D721Med (cell line): Measurements from ENCODE around the gene MAU2.
"Not testable (repeated sequence)": the region's sequence is repeated elsewhere in the genome, so short reads cannot be mapped to it uniquely, and the experiment has no call there.

ENCODE experiments used
- DNase-seq: peaks from one replicate; pipeline ENCODE4 v3.0.0; 2011; ENCODE audit warnings: low spot score; ENCODE audit not compliant: insufficient read length
- FAIRE-seq: peaks from 2 replicates; lab custom pipeline; 2011; peaks lifted over from hg19 to GRCh38; lab: Jason Lieb, UNC
- TF ChIP-seq, protein P1 (sequence below): IDR thresholded peaks from 2 replicates; pipeline ENCODE4 v1.5.1; 2012; ENCODE audit warnings: mild to moderate bottlenecking, control low read depth; ENCODE audit not compliant: insufficient read depth; ENCODE audit errors: missing control alignments

Gene MAU2

DNA sequence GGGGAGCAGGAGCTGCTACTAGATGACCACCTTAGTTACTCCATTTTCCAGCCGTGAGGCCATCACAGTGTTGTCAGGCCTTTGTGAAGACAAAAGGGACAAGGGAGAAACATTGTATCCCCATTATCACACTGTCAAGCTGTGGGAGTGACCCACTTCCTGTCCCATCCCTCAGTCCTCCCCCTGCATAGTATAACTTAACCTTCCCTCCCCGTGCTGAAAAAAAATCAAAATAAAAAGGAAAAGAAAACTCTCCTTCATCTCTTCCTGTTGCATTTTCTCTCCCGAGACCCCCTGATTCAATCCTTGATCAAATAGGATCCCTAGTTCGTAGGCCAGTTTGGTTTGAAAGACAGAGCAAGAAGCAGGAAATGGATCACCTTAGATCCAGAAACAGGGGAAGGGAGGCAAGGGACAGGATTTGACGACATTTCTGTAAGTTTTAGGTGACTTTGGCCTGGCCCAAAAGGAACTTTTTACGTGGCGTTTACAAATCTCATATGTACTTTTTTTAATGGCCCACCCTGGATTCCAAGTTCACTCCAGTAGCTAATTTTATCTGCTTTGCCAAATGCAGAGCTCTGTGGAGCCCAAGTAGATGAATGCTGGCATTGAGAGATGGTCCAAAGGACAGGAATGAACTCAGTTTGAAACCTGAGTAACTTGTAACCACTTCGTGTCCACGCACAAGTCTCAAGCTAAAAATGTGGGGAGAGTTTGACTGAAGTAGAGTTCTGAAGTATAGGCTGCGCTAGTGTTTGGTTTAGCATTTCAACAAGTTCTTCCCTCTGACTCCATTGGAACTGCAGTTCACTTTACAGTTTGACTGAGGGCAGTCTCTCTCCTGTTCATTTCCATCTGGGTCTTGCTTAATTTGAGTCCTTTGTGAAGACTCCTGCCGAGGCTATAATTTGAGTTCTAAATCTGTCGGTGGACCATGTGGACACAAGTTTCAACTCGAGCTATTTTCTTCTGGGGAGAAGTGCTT is 68.2 kb downstream of the MAU2 start:
- DNase-seq: no peak
- TF ChIP-seq, protein P1, sequence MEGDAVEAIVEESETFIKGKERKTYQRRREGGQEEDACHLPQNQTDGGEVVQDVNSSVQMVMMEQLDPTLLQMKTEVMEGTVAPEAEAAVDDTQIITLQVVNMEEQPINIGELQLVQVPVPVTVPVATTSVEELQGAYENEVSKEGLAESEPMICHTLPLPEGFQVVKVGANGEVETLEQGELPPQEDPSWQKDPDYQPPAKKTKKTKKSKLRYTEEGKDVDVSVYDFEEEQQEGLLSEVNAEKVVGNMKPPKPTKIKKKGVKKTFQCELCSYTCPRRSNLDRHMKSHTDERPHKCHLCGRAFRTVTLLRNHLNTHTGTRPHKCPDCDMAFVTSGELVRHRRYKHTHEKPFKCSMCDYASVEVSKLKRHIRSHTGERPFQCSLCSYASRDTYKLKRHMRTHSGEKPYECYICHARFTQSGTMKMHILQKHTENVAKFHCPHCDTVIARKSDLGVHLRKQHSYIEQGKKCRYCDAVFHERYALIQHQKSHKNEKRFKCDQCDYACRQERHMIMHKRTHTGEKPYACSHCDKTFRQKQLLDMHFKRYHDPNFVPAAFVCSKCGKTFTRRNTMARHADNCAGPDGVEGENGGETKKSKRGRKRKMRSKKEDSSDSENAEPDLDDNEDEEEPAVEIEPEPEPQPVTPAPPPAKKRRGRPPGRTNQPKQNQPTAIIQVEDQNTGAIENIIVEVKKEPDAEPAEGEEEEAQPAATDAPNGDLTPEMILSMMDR: no peak
- FAIRE-seq: no peak

GRCh38 chr19:19389683-19390082 is 69.1 kb downstream of the MAU2 start:
- not testable (repeated sequence) for DNase-seq, FAIRE-seq

- FAIRE-seq, DNase-seq: not testable (repeated sequence)
Observed at GRCh38 chr19:19394333-19394732, 73.7 kb downstream of the MAU2 start.

- DNase-seq (no peak), FAIRE-seq (no peak)
- TF ChIP-seq, protein P1: no peak
Observed at GRCh38 chr19:19399733-19400433, 79.3 kb downstream of the MAU2 start.

DNA sequence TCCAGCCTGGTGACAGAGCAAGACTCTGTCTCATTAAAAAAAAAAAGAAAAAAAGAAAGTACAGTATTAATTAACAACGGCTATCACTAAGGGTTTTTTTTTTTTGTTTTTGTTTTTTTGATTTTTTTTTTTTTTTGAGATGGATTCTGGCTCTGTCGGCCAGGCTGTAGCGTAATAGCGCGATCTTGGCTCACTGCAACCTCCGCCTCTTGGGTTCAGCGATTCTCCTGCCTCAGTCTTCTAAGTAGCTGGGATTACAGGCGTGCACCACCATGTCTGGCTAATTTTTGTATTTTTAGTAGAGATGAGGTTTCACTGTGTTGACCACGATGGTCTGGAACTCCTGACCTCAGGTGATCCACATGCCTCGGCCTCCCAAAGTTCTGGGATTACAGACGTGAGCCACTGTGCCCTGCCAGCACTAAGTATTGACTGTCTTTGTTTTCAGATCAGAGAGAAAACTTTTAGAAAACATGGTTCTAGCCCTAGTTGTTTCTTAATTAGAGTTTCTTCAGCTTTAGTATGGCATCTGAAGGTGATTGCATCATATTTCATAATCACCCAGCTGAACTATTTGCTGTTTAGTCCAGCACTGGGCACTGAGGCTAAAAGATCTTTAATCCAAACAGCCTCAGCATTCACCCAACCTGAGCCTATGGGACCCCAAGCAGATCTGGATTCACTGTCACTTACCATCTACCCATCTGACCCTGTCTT is 82.2 kb downstream of the MAU2 start:
- FAIRE-seq: no peak
- TF ChIP-seq, protein P1: no peak
- DNase-seq: no peak

DNA sequence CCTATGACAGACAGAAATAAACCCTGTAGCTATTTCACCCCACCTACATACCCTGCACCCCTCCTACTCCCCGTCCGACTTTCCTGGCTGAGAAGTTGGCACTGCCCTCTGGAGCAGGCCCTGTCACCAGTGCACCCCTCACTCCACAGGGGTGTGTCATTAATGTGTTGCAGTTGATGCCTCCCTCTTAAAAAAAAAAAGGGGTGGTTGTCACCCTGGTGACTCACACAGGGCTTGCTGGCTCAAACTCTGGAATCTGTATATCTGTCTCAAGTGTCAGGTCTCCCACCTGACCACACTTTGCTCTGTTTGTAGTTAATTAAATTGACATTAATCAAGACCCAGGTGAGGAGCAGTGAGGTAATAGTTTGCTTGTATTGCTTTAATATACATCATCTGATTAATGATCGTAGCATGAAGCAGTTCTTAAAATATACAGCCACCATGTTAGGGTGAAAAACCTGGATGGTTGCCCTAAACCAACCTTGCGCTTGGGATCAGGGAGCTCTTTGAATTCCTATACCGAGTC is 82.8 kb downstream of the MAU2 start:
- FAIRE-seq (no peak), DNase-seq (no peak)
- TF ChIP-seq, protein P1: no peak

DNA sequence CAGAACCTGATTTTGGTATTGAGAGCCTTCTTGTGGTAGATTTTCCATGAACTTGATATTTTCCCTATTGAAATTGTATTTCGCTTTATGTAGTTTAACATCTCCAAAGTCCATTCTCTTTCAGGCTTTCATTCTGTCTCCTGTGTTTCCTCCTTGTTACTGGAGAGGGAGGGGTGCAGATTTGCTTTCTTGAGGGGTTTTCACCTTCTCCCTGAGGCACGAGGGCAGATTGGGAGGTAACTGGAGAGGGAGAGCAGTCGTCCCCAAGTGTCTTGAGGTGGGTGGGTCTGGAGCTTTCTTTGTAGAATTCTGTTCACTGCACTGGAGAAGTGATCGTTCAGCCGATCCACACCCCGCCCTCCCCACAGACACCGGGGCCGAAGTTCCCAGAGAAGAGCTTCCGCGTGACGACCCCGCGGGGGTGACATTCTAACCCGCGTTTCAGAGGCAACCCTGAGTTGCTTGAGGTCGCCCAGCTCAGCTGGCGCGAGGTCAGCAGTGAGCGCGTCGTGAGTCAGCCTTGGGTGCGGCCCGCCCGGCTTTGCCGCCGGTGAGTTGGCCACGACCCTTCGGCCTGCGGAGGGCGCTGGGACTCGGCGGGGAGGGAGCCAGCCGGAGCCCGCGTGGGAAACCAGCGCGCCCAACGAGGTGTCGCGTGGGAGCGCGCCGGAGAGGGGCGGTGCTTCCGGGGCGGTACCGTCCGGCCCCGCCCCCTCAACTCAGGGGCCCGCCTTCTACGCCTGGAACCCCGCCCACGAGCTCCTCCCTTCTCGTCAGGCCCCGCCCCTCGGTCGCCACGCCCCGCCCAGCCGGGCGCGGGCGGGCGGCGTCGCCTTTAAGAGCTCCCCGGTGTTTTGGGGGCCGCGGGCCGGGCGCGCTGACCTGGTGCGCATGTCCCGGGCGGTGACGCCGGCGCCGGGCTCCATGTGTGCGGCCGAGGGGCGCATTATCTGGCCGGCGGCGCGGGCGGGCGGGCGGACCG is 84.5 kb downstream of the MAU2 start, which contains the start of gene GATAD2A:
TSS of gene GATAD2A (plus strand) at position 797 of the 982 bp plus-strand sequence. CDS start 59,671 bp downstream, outside the sequence.
- TF ChIP-seq, protein P1: no peak
- DNase-seq: peak; percentile 36
- FAIRE-seq: no peak
